Neural progenitor cell (in vitro differentiated cells): ENCODE results near the gene ABCB6. TPM values are rescaled to one million over a fixed set of nuclear protein-coding genes. Genes with fewer than 3 reads are reported as not detected.

Experiments used
- DNase-seq: peaks from one replicate; pipeline ENCODE4 v3.0.0-alpha.2; 2016; ENCODE audit warnings: low spot score
- H2AFZ ChIP-seq: fragments of 200-600 bp; sonication (generic); replicated peaks from 2 replicates; pipeline ENCODE4 v1.6.1; 2016; ENCODE audit warnings: antibody characterized with exemption
- H3F3A ChIP-seq: fragments of 200-600 bp; sonication (generic); 2 replicates; pipeline ENCODE4 v1.6.1; 2016; ENCODE audit warnings: antibody characterized with exemption, low read depth
- H3K27ac ChIP-seq: fragments of 200-600 bp; sonication (generic); 2 replicates; pipeline ENCODE4 v1.5.1; 2016; ENCODE audit warnings: mild to moderate bottlenecking
- H3K27me3 ChIP-seq: fragments of 200-600 bp; sonication (generic); 2 replicates; pipeline ENCODE4 v1.6.1; 2016; ENCODE audit warnings: mild to moderate bottlenecking, moderate library complexity
- H3K36me3 ChIP-seq: fragments of 200-600 bp; sonication (generic); 2 replicates; pipeline ENCODE4 v1.5.1; 2016
- H3K4me1 ChIP-seq: fragments of 200-600 bp; sonication (generic); 2 replicates; pipeline ENCODE4 v1.6.1; 2016; ENCODE audit warnings: mixed run types
- H3K4me2 ChIP-seq: fragments of 200-600 bp; sonication (generic); 2 replicates; pipeline ENCODE4 v1.6.1; 2016
- H3K4me3 ChIP-seq: fragments of 200-600 bp; sonication (generic); 2 replicates; pipeline ENCODE4 v1.5.1; 2016
- H3K79me2 ChIP-seq: fragments of 200-600 bp; sonication (generic); 2 replicates; pipeline ENCODE4 v1.6.1; 2016; ENCODE audit warnings: low read depth
- H3K9ac ChIP-seq: fragments of 200-600 bp; sonication (generic); 2 replicates; pipeline ENCODE4 v1.6.1; 2016
- H3K9me3 ChIP-seq: fragments of 200-600 bp; sonication (generic); 2 replicates; pipeline ENCODE4 v1.5.1; 2016; ENCODE audit warnings: low read depth
- H4K20me1 ChIP-seq: fragments of 200-600 bp; sonication (generic); 2 replicates; pipeline ENCODE4 v1.6.1; 2016; ENCODE audit warnings: low read depth
- H3K27ac Mint-ChIP-seq: 3 replicates; pipeline ENCODE4 v1.8.0; 2021; ENCODE audit warnings: mixed read lengths
- H3K27me3 Mint-ChIP-seq: 2 replicates; pipeline ENCODE4 v1.8.0; 2022; ENCODE audit warnings: low read depth, mild to moderate bottlenecking, inconsistent platforms, moderate library complexity, mixed read lengths; ENCODE audit not compliant: insufficient read depth
- H3K36me3 Mint-ChIP-seq: 3 replicates; pipeline ENCODE4 v1.8.0; 2021; ENCODE audit warnings: mixed read lengths
- H3K4me1 Mint-ChIP-seq: 3 replicates; pipeline ENCODE4 v1.8.0; 2021; ENCODE audit warnings: mixed read lengths
- H3K4me3 Mint-ChIP-seq: 3 replicates; pipeline ENCODE4 v1.8.0; 2021; ENCODE audit warnings: mild to moderate bottlenecking, moderate library complexity, mixed read lengths
- H3K9me3 Mint-ChIP-seq: 3 replicates; pipeline ENCODE4 v1.8.0; 2020; ENCODE audit warnings: mixed read lengths
- CTCF ChIP-seq: fragments of 200-600 bp; sonication (generic); IDR thresholded peaks from 2 replicates; pipeline ENCODE4 v1.5.1; 2017; ENCODE audit warnings: antibody characterized with exemption, mild to moderate bottlenecking
- EZH2 ChIP-seq: fragments of 200-600 bp; sonication (generic); IDR thresholded peaks from 2 replicates; pipeline ENCODE4 v1.6.1; 2017; ENCODE audit warnings: antibody characterized with exemption, mild to moderate bottlenecking, moderate library complexity
- EZH2phosphoT487 ChIP-seq: fragments of 200-600 bp; sonication (generic); IDR thresholded peaks from 2 replicates; pipeline ENCODE4 v1.6.1; 2017; ENCODE audit warnings: antibody characterized with exemption
- total RNA-seq: library from RNA; depleted of rRNA; stranded (reverse); fragments of >200 nt; gene quantifications from 2 replicates; pipeline ENCODE4 v1.2.3, GENCODE V29; 2015; ENCODE audit warnings: low replicate concordance

Gene ABCB6
- total RNA-seq, 1 donor from 2014 or later, result 14.3 TPM

- TF ChIP-seq CTCF (no peak), EZH2phosphoT487 (no peak), EZH2 (no peak)
- Histone ChIP-seq H3K4me3 (no peak overlapping the region), H3K4me2 (no peak overlapping the region), H3K36me3 (no peaks in the 10 kb centered on the region), H3K4me1 (peaks cover 14% of the 10 kb centered on the region), H4K20me1 (peaks cover 18% of the 10 kb centered on the region), H3K79me2 (peaks cover 24% of the 10 kb centered on the region), H3K27me3 (no peaks in the 10 kb centered on the region), H3K9me3 (no peaks in the 10 kb centered on the region), H3K9ac (no peak overlapping the region), H3F3A (peaks cover 25% of the 10 kb centered on the region), H3K27ac (no peak overlapping the region), H2AFZ (no peak overlapping the region)
- H3K4me1 Mint-ChIP-seq, result peaks cover 22% of the 10 kb centered on the region
- no peak overlapping the region for H3K27ac Mint-ChIP-seq
- H3K9me3 Mint-ChIP-seq, result no peaks in the 10 kb centered on the region
- DNase-seq, result no peak
- H3K27me3 Mint-ChIP-seq, result peaks cover 7% of the 10 kb centered on the region
- peaks cover 20% of the 10 kb centered on the region for H3K36me3 Mint-ChIP-seq
- H3K4me3 Mint-ChIP-seq, result peak overlapping the region; percentile 88
These were observed 38.9 kb downstream of the ABCB6 start for GRCh38 chr2:219179601-219180465.

DNA sequence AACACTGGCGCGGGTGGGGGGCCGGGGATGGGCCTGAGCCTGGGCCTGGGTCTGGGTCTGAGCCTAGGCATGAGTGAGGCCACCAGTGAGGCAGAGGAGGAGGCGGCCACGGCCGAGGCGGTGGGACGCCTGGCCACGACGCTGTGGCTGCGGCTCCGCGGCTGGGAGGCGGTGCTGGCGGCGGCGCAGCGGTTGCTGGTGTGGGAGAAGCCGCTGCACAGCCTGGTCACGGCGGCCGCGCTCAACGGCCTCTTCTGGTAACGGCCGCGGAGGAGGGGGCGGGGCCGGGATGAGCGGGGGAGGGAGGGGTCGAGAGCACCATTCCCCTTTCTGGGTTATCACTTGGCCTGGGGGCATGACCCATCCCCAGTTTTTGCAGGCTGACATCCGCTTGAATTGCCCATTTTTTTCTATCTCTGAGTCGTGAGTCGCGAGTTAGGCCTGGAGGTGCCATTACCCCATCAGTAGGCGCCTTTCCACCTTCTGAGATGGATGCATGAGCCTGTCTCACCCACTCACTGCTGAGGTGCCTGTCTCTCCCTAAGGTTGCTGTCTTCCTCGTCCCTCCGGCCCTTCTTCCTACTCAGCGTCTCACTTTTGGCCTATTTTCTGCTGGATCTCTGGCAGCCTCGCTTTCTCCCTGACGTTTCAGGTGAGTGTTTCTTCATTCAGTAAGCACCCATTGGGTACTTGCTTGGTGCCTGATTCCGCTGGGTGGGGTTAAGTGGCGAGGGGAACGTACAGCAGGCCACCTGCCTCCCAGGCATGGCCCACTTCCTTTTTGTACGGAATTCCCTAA lies 40.2 kb downstream of the ABCB6 start:
- Histone ChIP-seq H3K9me3 (no peaks in the 10 kb centered on the region), H3K27ac (no peak overlapping the region), H3K36me3 (no peaks in the 10 kb centered on the region), H2AFZ (peak overlapping the region; percentile 81), H3F3A (peaks cover 25% of the 10 kb centered on the region), H4K20me1 (peaks cover 18% of the 10 kb centered on the region), H3K27me3 (no peaks in the 10 kb centered on the region), H3K9ac (peak overlapping the region; percentile 62), H3K4me3 (peak overlapping the region; percentile 66), H3K4me2 (peak overlapping the region; percentile 90), H3K79me2 (peaks cover 24% of the 10 kb centered on the region), H3K4me1 (peaks cover 14% of the 10 kb centered on the region)
- H3K27me3 Mint-ChIP-seq, result peaks cover 9% of the 10 kb centered on the region
- DNase-seq, result peak; percentile 81
- peaks cover 23% of the 10 kb centered on the region for H3K36me3 Mint-ChIP-seq
- peaks cover 22% of the 10 kb centered on the region for H3K4me1 Mint-ChIP-seq
- peak overlapping the region; percentile 26 for H3K27ac Mint-ChIP-seq
- TF ChIP-seq EZH2phosphoT487 (no peak), EZH2 (no peak), CTCF (no peak)
- peak overlapping the region; percentile 88 for H3K4me3 Mint-ChIP-seq
- H3K9me3 Mint-ChIP-seq, result no peaks in the 10 kb centered on the region

GRCh38 chr2:219177552-219178376 lies 41.0 kb downstream of the ABCB6 start, which contains the start of gene RETREG2:
Gene RETREG2 (plus strand): TSS chr2:219178275. CDS start chr2:219178353, 78 bp downstream.
- Histone ChIP-seq H3K9me3 (no peaks in the 10 kb centered on the region), H3F3A (peaks cover 25% of the 10 kb centered on the region), H4K20me1 (peaks cover 18% of the 10 kb centered on the region), H3K27ac (peak within 1 kb of the TSS; percentile 1), H3K4me1 (peaks cover 14% of the 10 kb centered on the region), H3K4me3 (peak within 1 kb of the TSS; percentile 66), H3K79me2 (peaks cover 24% of the 10 kb centered on the region), H3K9ac (peak within 1 kb of the TSS; percentile 62), H3K36me3 (no peaks in the 10 kb centered on the region), H2AFZ (peak within 1 kb of the TSS; percentile 89), H3K4me2 (peak within 1 kb of the TSS; percentile 90), H3K27me3 (no peaks in the 10 kb centered on the region)
- peak; percentile 97 for DNase-seq
- peaks cover 22% of the 10 kb centered on the region for H3K4me1 Mint-ChIP-seq
- peak within 1 kb of the TSS; percentile 97 for H3K4me3 Mint-ChIP-seq
- H3K9me3 Mint-ChIP-seq, result no peaks in the 10 kb centered on the region
- peaks cover 20% of the 10 kb centered on the region for H3K36me3 Mint-ChIP-seq
- peak within 1 kb of the TSS; percentile 26 for H3K27ac Mint-ChIP-seq
- H3K27me3 Mint-ChIP-seq, result peaks cover 4% of the 10 kb centered on the region
- TF ChIP-seq EZH2phosphoT487 (no peak), CTCF (peak; percentile 57)
